ENCODE measurements around the gene LRRC56.

DNA sequence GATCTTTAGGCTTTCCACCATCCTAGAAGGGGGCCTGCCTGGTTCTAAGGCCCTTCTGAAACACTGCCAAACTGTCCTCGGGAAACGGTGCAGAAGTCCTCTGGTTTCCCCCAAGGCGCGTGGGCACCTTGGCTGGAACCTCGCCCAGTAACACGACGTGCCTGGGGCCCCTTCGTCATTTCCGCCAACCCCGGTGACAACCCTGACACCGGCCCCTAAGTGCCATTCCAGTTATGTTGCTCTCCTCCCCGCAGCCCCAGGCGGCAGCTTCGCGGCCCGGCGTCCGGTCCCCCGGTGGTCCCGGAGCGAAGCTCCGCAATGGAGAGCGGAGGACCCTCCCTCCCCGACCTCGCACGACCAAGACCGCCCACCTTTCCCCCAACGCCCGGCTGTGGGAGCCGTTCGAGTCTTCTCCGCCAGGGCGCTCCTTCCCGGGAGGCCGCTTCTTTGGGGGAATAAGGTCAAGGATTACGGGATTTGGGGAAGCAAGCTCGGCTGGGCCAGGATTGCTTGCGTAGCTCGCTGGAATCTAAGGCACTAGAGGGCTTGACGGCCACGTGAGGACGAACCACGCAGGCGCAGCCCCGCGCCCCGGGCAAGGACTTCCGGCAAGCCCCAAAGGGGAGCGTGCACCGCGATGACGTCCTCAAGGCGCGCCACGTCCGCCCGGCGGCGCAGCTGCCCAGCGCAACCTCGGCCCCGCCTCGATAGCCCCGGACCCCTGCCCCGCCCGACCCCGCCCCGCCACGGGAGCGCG is 30.9 kb upstream of the LRRC56 start:
- TF ChIP-seq EZH2 (IDR thresholded peaks at IDR 0.05; ENCODE audit: borderline replicate concordance, low read depth, low read length, poor library complexity, severe bottlenecking), result no peak
- TF ChIP-seq, protein P1, sequence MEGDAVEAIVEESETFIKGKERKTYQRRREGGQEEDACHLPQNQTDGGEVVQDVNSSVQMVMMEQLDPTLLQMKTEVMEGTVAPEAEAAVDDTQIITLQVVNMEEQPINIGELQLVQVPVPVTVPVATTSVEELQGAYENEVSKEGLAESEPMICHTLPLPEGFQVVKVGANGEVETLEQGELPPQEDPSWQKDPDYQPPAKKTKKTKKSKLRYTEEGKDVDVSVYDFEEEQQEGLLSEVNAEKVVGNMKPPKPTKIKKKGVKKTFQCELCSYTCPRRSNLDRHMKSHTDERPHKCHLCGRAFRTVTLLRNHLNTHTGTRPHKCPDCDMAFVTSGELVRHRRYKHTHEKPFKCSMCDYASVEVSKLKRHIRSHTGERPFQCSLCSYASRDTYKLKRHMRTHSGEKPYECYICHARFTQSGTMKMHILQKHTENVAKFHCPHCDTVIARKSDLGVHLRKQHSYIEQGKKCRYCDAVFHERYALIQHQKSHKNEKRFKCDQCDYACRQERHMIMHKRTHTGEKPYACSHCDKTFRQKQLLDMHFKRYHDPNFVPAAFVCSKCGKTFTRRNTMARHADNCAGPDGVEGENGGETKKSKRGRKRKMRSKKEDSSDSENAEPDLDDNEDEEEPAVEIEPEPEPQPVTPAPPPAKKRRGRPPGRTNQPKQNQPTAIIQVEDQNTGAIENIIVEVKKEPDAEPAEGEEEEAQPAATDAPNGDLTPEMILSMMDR (conservative IDR thresholded peaks at IDR 0.05; ENCODE audit: low read depth, low read length), result no peak

All from A673 (cell line).